Caco-2 (cell line): ENCODE measurements around the gene FCN2. TPM values are rescaled to one million over a fixed set of nuclear protein-coding genes. Genes with fewer than 3 reads are reported as not detected.

Source experiments
- BruUV-seq: library from RNA; stranded (reverse); fragments of 400-500 nt; replicated peaks from 2 replicates; lab custom pipeline; 2021; lab: Mats Ljungman, UMichigan
- CTCF ChIA-PET: fragments of 300-600 bp; sonication (Branson Sonifier 250); formaldehyde crosslinking; loops from one replicate; lab custom pipeline; 2022; ENCODE audit warnings: antibody characterized with exemption; lab: Charles Lee
- POLR2A ChIA-PET: fragments of 300-600 bp; sonication (Branson Sonifier 250); formaldehyde crosslinking; loops from one replicate; lab custom pipeline; 2022; ENCODE audit warnings: antibody characterized with exemption; lab: Charles Lee
- DNase-seq, 2 experiments: peaks; one replicate each; pipeline versions ENCODE4 v3.0.0 to v3.0.0-alpha.2; 2020 to 2022
- H3K27me3 ChIP-seq: replicated peaks from 2 replicates; pipeline ENCODE4 v1.6.0; 2011; ENCODE audit warnings: low read length; ENCODE audit not compliant: control insufficient read depth, insufficient read depth
- H3K36me3 ChIP-seq: 2 replicates; pipeline ENCODE4 v1.5.1; 2011; ENCODE audit warnings: low read length; ENCODE audit not compliant: control insufficient read depth, insufficient read depth
- H3K4me1 ChIP-seq: fragments of 250-450 bp; sonication (Bioruptor Pico); 2 replicates; pipeline ENCODE4 v1.5.1; 2020; ENCODE audit warnings: mild to moderate bottlenecking
- H3K4me3 ChIP-seq: 2 replicates; pipeline ENCODE4 v1.5.1; 2011; ENCODE audit warnings: low read depth, mild to moderate bottlenecking, control low read depth, low read length
- H3K9me3 ChIP-seq: fragments of 250-450 bp; sonication (Bioruptor Pico); 2 replicates; pipeline ENCODE4 v1.5.1; 2020; ENCODE audit warnings: mild to moderate bottlenecking, moderate library complexity
- H3K27ac Mint-ChIP-seq: one replicate; pipeline ENCODE4 v1.8.0; 2022; ENCODE audit warnings: mixed read lengths; ENCODE audit not compliant: unreplicated experiment
- H3K27me3 Mint-ChIP-seq: one replicate; pipeline ENCODE4 v1.8.0; 2022; ENCODE audit warnings: mixed read lengths; ENCODE audit not compliant: insufficient read depth, unreplicated experiment
- H3K36me3 Mint-ChIP-seq: one replicate; pipeline ENCODE4 v1.8.0; 2022; ENCODE audit warnings: mild to moderate bottlenecking, mixed read lengths; ENCODE audit not compliant: insufficient read depth, unreplicated experiment
- H3K4me1 Mint-ChIP-seq: one replicate; pipeline ENCODE4 v1.8.0; 2022; ENCODE audit warnings: low read depth, mixed read lengths; ENCODE audit not compliant: unreplicated experiment
- H3K4me3 Mint-ChIP-seq: one replicate; pipeline ENCODE4 v1.8.0; 2022; ENCODE audit warnings: mild to moderate bottlenecking, moderate library complexity, mixed read lengths; ENCODE audit not compliant: unreplicated experiment
- H3K9me3 Mint-ChIP-seq: one replicate; pipeline ENCODE4 v1.8.0; 2022; ENCODE audit warnings: mixed read lengths; ENCODE audit not compliant: unreplicated experiment
- CTCF ChIP-seq, 2 experiments: fragments of 200-600 bp in 1 of 2; IDR thresholded peaks; 1 replicate in 1 of 2; 2 replicates in 1 of 2; pipeline versions ENCODE4 v1.5.1 to v1.8.0; 2011 to 2022; ENCODE audit warnings: antibody characterized with exemption in 1 of 2, control low read depth in 1 of 2, inconsistent platforms in 1 of 2, low read depth in 1 of 2, low read length in 1 of 2, mild to moderate bottlenecking in 1 of 2, moderate library complexity in 1 of 2; ENCODE audit not compliant: insufficient read depth in 1 of 2, severe bottlenecking in 1 of 2, unreplicated experiment in 1 of 2
- intact Hi-C: fragments of 100-400 bp; cut with micrococcal nuclease; formaldehyde crosslinking; loops from one replicate; pipeline ENCODE4 v1.10.0; 2022; ENCODE audit not compliant: unreplicated experiment
- total RNA-seq: library from RNA; stranded (reverse); gene quantifications from 2 replicates; pipeline ENCODE4 v1.2.3, GENCODE V29; 2022

Gene FCN2
- total RNA-seq, 1 experiment from 2014 or later = not detected

GRCh38 chr9:134837529-134837928 lies 43.1 kb upstream of the FCN2 start:
- intact Hi-C loops = no loop called here
- no peaks in the 10 kb centered on the region for H3K36me3 ChIP-seq
- peaks cover 4% of the 10 kb centered on the region for H3K27me3 Mint-ChIP-seq
- no peaks in the 10 kb centered on the region for H3K9me3 ChIP-seq
- H3K27me3 ChIP-seq = no peaks in the 10 kb centered on the region
- no peak for DNase-seq
- no peak overlapping the region for H3K4me3 Mint-ChIP-seq
- no peak for TF ChIP-seq CTCF (IDR thresholded peaks at IDR 0.05; ENCODE audit: insufficient read depth in 1 of 2, low read depth in 1 of 2, low read length in 1 of 2, severe bottlenecking in 1 of 2, unreplicated experiment in 1 of 2)
- no peaks in the 10 kb centered on the region for H3K4me1 ChIP-seq
- no TSS peak for BruUV-seq
- no peak overlapping the region for H3K27ac Mint-ChIP-seq
- ChIA-PET CTCF (interaction anchor here (0.6 kb wide), 1 partner anchor 1070 kb away, joined by 4 read pairs; the partner anchor contains the start of gene CAMSAP1), POLR2A (no interaction called here)
- H3K36me3 Mint-ChIP-seq = no peaks in the 10 kb centered on the region
- H3K4me3 ChIP-seq = no peak overlapping the region
- no peaks in the 10 kb centered on the region for H3K4me1 Mint-ChIP-seq
- no peaks in the 10 kb centered on the region for H3K9me3 Mint-ChIP-seq

DNA sequence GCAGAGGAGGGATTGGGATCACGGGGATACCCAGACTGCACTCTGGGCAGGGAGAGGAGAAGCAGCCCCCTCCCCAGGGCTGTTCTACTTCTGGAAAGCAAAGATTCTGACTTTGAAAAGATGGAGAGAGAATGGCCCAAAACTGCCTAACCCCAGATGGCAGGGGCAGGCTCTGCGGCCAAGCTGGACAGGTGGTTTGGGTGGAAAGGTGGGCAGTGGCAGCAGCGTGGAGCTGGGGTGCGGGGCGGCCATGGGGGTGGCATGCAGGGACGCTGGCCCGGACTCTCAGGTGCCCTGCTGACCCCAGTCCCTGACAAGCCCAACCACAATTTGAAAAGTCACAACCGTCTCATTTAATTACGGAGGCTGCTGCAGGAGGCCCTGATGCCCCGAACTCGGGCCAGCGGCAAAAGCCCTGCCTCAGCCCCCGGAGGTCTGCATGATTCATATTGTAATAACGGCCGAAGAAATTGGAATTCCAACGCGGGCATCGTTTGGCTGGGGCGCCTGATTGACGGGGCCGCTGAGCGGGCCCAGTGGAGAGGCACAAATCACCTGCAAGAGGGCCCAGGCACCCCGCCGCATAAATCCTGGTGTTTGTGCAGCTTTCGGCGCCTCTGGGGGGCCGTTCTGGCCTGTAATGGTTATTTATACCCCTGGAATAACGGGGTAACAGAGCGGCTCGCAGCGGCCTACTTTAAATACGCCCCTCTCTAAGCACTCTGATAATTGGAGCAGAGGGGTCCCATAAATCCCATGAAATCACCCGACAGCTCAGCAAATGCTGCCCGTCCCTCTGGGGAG lies 41.8 kb upstream of the FCN2 start:
- Histone ChIP-seq H3K4me1 (no peaks in the 10 kb centered on the region), H3K27me3 (no peaks in the 10 kb centered on the region), H3K4me3 (no peak overlapping the region), H3K9me3 (no peaks in the 10 kb centered on the region), H3K36me3 (no peaks in the 10 kb centered on the region)
- no peak overlapping the region for H3K27ac Mint-ChIP-seq
- H3K27me3 Mint-ChIP-seq = peaks cover 4% of the 10 kb centered on the region
- TF ChIP-seq CTCF (IDR thresholded peaks at IDR 0.05; ENCODE audit: insufficient read depth in 1 of 2, low read depth in 1 of 2, low read length in 1 of 2, severe bottlenecking in 1 of 2, unreplicated experiment in 1 of 2) = no peak
- intact Hi-C loops = no loop called here
- no peaks in the 10 kb centered on the region for H3K4me1 Mint-ChIP-seq
- no TSS peak for BruUV-seq
- H3K36me3 Mint-ChIP-seq = no peaks in the 10 kb centered on the region
- H3K9me3 Mint-ChIP-seq = no peaks in the 10 kb centered on the region
- no peak for DNase-seq
- ChIA-PET CTCF (no interaction called here), POLR2A (no interaction called here)
- no peak overlapping the region for H3K4me3 Mint-ChIP-seq

DNA sequence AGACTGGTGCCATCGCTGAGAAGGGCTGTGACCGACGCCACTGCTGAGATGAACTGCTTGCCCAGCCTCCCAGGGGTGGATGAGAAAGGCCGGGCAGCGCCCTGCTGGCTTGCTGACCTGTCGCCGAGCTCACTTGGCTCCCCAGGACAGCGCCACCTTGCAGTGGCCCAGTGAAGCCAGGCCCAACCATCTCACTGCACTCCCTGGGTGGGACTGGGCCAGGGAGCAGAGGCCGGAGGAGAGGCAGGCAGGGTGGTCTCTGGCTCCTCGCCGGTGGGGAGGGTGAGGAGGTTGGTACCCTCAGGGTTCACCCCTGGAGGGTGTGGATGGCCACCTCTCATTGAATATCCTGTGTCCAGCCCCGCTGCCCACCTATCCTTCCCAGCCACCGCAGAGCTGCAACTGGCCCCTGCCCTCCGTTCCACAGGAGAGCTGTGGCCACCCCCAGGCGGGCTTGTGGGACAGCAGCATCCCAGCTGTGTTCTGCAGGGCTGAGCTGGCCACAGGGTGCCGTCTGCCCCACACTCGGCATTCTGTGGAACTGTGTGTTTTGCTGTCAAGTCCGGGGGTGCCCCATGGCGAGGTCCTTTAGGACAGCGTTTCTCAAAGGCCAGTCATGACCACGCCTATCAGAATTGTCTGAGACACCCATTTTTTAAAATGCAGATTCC lies 41.0 kb upstream of the FCN2 start:
- no peaks in the 10 kb centered on the region for H3K9me3 ChIP-seq
- H3K4me3 ChIP-seq = no peak overlapping the region
- BruUV-seq = no TSS peak
- no peak for DNase-seq
- ChIA-PET CTCF (no interaction called here), POLR2A (no interaction called here)
- H3K4me1 ChIP-seq = no peaks in the 10 kb centered on the region
- no peaks in the 10 kb centered on the region for H3K27me3 ChIP-seq
- no peaks in the 10 kb centered on the region for H3K36me3 ChIP-seq
- no peaks in the 10 kb centered on the region for H3K9me3 Mint-ChIP-seq
- intact Hi-C loops = no loop called here
- no peak overlapping the region for H3K4me3 Mint-ChIP-seq
- no peak overlapping the region for H3K27ac Mint-ChIP-seq
- no peaks in the 10 kb centered on the region for H3K4me1 Mint-ChIP-seq
- TF ChIP-seq CTCF (IDR thresholded peaks at IDR 0.05; ENCODE audit: insufficient read depth in 1 of 2, low read depth in 1 of 2, low read length in 1 of 2, severe bottlenecking in 1 of 2, unreplicated experiment in 1 of 2) = peak in 1 of 2 experiments; percentile 1
- peaks cover 4% of the 10 kb centered on the region for H3K27me3 Mint-ChIP-seq
- no peaks in the 10 kb centered on the region for H3K36me3 Mint-ChIP-seq
